ENCODE measurements around the gene KRTAP10-2.
"Not testable (repeated sequence)": the region's sequence is repeated elsewhere in the genome, so short reads cannot be mapped to it uniquely, and the experiment has no call there.

The KRTAP10-2 gene

GRCh38 chr21:44551340-44551961, at the start of gene KRTAP10-2:
Gene KRTAP10-2 (minus strand): TSS chr21:44551505. CDS start chr21:44551458, 47 bp downstream.
- no peak for DNase-seq

GRCh38 chr21:44601091-44601490, 49.8 kb upstream of the KRTAP10-2 start:
- DNase-seq: not testable (repeated sequence)

- DNase-seq: not testable (repeated sequence)
These were observed 49.0 kb upstream of the KRTAP10-2 start, which contains the start of gene KRTAP10-7 for GRCh38 chr21:44600118-44600978. Gene KRTAP10-7 (plus strand): TSS chr21:44600597. CDS start chr21:44600622, 25 bp downstream.

- no peak for DNase-seq
These were observed 48.1 kb upstream of the KRTAP10-2 start for GRCh38 chr21:44599264-44600029.

- no peak for DNase-seq
These were observed 46.8 kb upstream of the KRTAP10-2 start for GRCh38 chr21:44598061-44598460.

- DNase-seq: no peak
These were observed 44.9 kb upstream of the KRTAP10-2 start for GRCh38 chr21:44596068-44596725.

GRCh38 chr21:44595524-44595923, 44.2 kb upstream of the KRTAP10-2 start:
- DNase-seq: no peak

- DNase-seq: no peak
These were observed 43.2 kb upstream of the KRTAP10-2 start for GRCh38 chr21:44594406-44594916.

- no peak for DNase-seq
These were observed 42.5 kb upstream of the KRTAP10-2 start for GRCh38 chr21:44593598-44594405.

GRCh38 chr21:44592446-44593311, 41.4 kb upstream of the KRTAP10-2 start, which contains the start of gene KRTAP10-6:
Gene KRTAP10-6 (minus strand): TSS chr21:44592505. CDS start chr21:44592484, 21 bp downstream.
- DNase-seq: no peak

- DNase-seq: not testable (repeated sequence)
These were observed 40.5 kb upstream of the KRTAP10-2 start for GRCh38 chr21:44591801-44592130.

GRCh38 chr21:44590897-44591800, 39.8 kb upstream of the KRTAP10-2 start:
- DNase-seq: not testable (repeated sequence)

- no peak for DNase-seq
These were observed 39.0 kb upstream of the KRTAP10-2 start for GRCh38 chr21:44590311-44590721.

GRCh38 chr21:44589586-44590305, 38.4 kb upstream of the KRTAP10-2 start:
- DNase-seq: no peak

- no peak for DNase-seq
These were observed 37.8 kb upstream of the KRTAP10-2 start for GRCh38 chr21:44589094-44589493.

GRCh38 chr21:44585892-44586291, 34.6 kb upstream of the KRTAP10-2 start:
- DNase-seq: no peak

GRCh38 chr21:44583800-44584147, 32.5 kb upstream of the KRTAP10-2 start:
- no peak for DNase-seq

- no peak for DNase-seq
These were observed 31.9 kb upstream of the KRTAP10-2 start for GRCh38 chr21:44583089-44583799.
